Activated CD4-positive, alpha-beta T cell treated with anti-CD3 and anti-CD28 coated beads for 36 hours (primary cell): ENCODE data around the gene UIMC1. TPM values are rescaled to one million over a fixed set of nuclear protein-coding genes. Genes with fewer than 3 reads are reported as not detected.

Source experiments
- ATAC-seq: fragments of 200-7000 bp; cut with Tn5 transposase; one replicate; pipeline ENCODE4 v1.10.0; 2021; ENCODE audit warnings: mild to moderate bottlenecking, moderate library complexity
- CTCF ChIA-PET: fragments of 350-600 bp; sonication (Branson Sonifier 250); formaldehyde crosslinking; loops from one replicate; lab custom pipeline; 2021; ENCODE audit warnings: antibody characterized with exemption; lab: Charles Lee
- POLR2A ChIA-PET: fragments of 350-600 bp; sonication (Branson Sonifier 250); formaldehyde crosslinking; loops from one replicate; lab custom pipeline; 2021; ENCODE audit warnings: antibody characterized with exemption, inconsistent platforms; lab: Charles Lee
- DNase-seq: peaks from one replicate; pipeline ENCODE4 v3.0.0-alpha.2; 2020
- H3K27ac Mint-ChIP-seq: one replicate; pipeline ENCODE4 v1.8.0; 2021; ENCODE audit warnings: mixed read lengths
- H3K27me3 Mint-ChIP-seq: one replicate; pipeline ENCODE4 v1.8.0; 2021; ENCODE audit warnings: mixed read lengths
- H3K36me3 Mint-ChIP-seq: one replicate; pipeline ENCODE4 v1.8.0; 2021; ENCODE audit warnings: low read depth, mixed read lengths
- H3K4me1 Mint-ChIP-seq: one replicate; pipeline ENCODE4 v1.8.0; 2021; ENCODE audit warnings: mixed read lengths
- H3K4me3 Mint-ChIP-seq: one replicate; pipeline ENCODE4 v1.8.0; 2021; ENCODE audit warnings: mild to moderate bottlenecking, moderate library complexity, mixed read lengths
- H3K9me3 Mint-ChIP-seq: one replicate; pipeline ENCODE4 v1.8.0; 2021; ENCODE audit warnings: low read depth, mixed read lengths
- intact Hi-C, 2 experiments: fragments of 100-400 bp; cut with DNase I in 1 of 2; cut with micrococcal nuclease in 1 of 2; formaldehyde crosslinking; loops; one replicate each; pipeline versions ENCODE4 v1.14.2 to v1.15.1; 2022 to 2024; cut with DNase I, micrococcal nuclease
- total RNA-seq, 2 experiments: library from RNA; stranded (reverse); gene quantifications; one replicate each; pipeline ENCODE4 v1.2.3, GENCODE V29; 2021

The UIMC1 gene
- total RNA-seq, 2 experiments from 2014 or later, result 50.4 to 53.4 TPM

DNA sequence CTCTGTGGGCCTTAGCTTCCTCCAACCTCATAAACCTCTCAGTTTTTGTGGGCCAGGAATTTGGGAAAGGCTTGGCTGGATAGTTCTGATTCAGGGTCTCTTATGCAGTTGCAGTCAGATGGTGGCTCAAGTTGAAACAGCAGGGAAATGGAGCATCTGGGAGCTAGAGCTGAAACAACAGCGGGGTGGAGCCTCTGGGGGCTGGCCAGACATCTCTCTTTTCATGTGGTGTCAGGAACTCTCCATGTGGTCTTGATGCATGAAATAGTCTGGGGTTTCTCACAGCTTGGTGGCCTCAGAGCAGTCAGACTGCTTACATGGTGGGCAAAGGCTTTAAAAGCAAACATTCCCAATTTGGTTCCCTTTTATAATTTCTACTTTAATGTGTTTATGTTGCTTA is 29.4 kb upstream of the UIMC1 start:
- DNase-seq (no peak), ATAC-seq (no peak)
- intact Hi-C loops, result no loop called here
- ChIA-PET POLR2A (interaction anchor here (0.7 kb wide), 1 partner anchor 31 kb away, joined by 5 read pairs; no protein-coding TSS in a partner anchor), CTCF (interaction anchor here (1.0 to 1.3 kb wide), 2 partner anchors 13 to 30 kb away, joined by 3 to 5 read pairs; no protein-coding TSS in a partner anchor)
- Mint-ChIP-seq H3K9me3 (no peaks in the 10 kb centered on the region), H3K4me3 (no peak overlapping the region), H3K27me3 (no peaks in the 10 kb centered on the region), H3K27ac (no peak overlapping the region), H3K4me1 (peaks cover 19% of the 10 kb centered on the region), H3K36me3 (peaks cover 16% of the 10 kb centered on the region)

DNA sequence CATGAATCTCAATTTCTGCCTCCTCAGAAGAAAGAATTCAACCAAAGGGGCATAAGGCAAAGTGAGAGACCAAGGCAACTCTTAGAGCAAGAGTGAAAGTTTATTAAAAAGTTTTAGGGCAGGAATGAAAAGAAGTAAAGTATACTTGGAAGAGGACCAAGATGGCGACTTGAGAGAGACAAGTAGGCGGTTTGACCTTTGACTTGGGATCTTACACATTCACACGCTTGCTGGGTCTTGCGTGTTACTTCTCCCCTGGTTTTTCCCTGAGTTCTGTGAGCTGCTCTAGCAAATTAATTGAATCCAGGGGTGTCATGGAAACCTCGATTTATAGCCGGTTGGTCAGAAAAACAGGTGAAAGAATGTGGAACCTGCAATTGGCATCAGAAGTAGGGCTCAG is 22.9 kb upstream of the UIMC1 start:
- peaks cover 21% of the 10 kb centered on the region for H3K4me1 Mint-ChIP-seq
- no peak overlapping the region for H3K27ac Mint-ChIP-seq
- peaks cover 4% of the 10 kb centered on the region for H3K9me3 Mint-ChIP-seq
- ChIA-PET POLR2A (no interaction called here), CTCF (interaction anchor here (0.7 kb wide), 1 partner anchor 99 kb away, joined by 3 read pairs; no protein-coding TSS in a partner anchor)
- DNase-seq (no peak), ATAC-seq (no peak)
- intact Hi-C loops, result no loop called here
- H3K36me3 Mint-ChIP-seq, result peaks cover 34% of the 10 kb centered on the region
- no peak overlapping the region for H3K4me3 Mint-ChIP-seq
- no peaks in the 10 kb centered on the region for H3K27me3 Mint-ChIP-seq

DNA sequence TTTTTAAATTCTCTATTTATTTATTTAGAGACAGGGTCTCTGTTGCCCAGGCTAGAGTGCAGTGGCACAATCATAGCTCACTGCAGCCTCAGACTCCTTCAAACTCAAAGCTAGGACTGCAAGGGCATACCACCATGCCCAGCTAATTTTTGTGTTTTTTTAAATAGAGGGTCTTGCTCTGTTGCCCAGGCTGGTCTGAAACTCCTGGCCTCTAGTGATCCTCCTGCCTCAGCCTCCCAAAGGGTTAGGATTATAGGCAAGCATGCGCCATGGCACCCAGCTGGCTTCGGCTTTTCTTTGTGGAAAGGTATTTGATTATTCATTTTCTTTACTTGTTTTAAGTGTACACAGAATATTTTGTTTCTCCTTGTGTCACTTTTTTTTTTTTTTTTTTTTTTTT is 21.1 kb upstream of the UIMC1 start:
- peaks cover 31% of the 10 kb centered on the region for H3K4me1 Mint-ChIP-seq
- DNase-seq (no peak), ATAC-seq (no peak)
- H3K9me3 Mint-ChIP-seq, result peaks cover 4% of the 10 kb centered on the region
- intact Hi-C loops, result no loop called here
- peaks cover 34% of the 10 kb centered on the region for H3K36me3 Mint-ChIP-seq
- ChIA-PET POLR2A (interaction anchor here (0.6 kb wide), 1 partner anchor 465 kb away, joined by 3 read pairs; no protein-coding TSS in a partner anchor), CTCF (interaction anchor here (0.6 to 1.0 kb wide), 3 partner anchors 22 to 249 kb away, joined by 3 read pairs; no protein-coding TSS in a partner anchor)
- no peak overlapping the region for H3K4me3 Mint-ChIP-seq
- H3K27me3 Mint-ChIP-seq, result no peaks in the 10 kb centered on the region
- H3K27ac Mint-ChIP-seq, result no peak overlapping the region

DNA sequence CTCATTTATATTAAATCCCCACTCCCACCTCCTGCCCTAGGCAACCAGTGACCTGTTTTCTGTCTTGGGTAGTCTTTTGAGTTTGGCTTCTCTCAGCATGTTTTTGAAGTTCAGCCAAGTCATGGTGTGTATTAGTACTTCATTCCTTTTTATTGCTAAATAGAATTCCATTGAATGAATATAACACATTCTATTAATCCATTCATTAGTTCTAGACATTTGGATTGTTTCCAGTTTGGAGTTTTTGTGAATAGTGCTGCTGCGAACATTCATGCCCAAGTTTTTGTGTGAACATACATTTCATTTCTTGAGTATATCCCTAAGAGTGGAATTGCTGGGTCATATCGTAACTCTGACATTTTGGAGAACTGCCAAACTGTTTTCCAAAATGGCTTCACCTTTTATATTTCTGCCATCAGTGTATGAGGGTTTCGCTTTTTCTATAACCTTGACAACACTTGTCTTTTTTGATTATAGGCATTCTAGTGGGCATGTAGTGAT is 18.6 kb upstream of the UIMC1 start:
- H3K4me3 Mint-ChIP-seq, result no peak overlapping the region
- peak overlapping the region; percentile 30 for H3K27ac Mint-ChIP-seq
- ChIA-PET POLR2A (no interaction called here), CTCF (no interaction called here)
- peaks cover 31% of the 10 kb centered on the region for H3K4me1 Mint-ChIP-seq
- H3K36me3 Mint-ChIP-seq, result peaks cover 21% of the 10 kb centered on the region
- H3K9me3 Mint-ChIP-seq, result peaks cover 4% of the 10 kb centered on the region
- ATAC-seq, result no peak
- intact Hi-C loops, result loop anchor here in 1 of 2 experiments (1.0 kb wide), 1 partner anchor 20 kb away; no protein-coding TSS in a partner anchor
- no peak for DNase-seq
- H3K27me3 Mint-ChIP-seq, result no peaks in the 10 kb centered on the region

DNA sequence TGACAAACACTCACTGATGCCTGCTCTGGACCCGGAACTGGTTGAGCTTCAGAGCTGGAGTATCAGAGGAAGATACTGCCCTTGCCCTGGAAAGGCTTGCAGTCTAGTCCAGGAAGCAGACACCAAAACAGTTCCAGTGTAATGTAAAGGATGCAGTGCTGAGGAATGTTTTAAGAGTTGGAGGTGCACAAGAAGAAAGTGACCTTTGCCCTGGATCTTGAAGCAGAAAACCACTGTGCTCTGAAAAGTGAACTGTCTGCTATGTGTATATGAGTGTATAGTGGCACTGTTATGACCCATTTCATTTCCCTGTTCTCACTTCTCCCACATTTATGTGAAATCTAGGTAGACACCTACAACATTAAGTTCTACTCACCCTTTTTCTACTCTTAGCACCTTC is 18.0 kb upstream of the UIMC1 start:
- H3K27ac Mint-ChIP-seq, result peak overlapping the region; percentile 30
- H3K36me3 Mint-ChIP-seq, result peaks cover 16% of the 10 kb centered on the region
- peaks cover 34% of the 10 kb centered on the region for H3K4me1 Mint-ChIP-seq
- DNase-seq (no peak), ATAC-seq (peak; percentile 19)
- CTCF ChIA-PET, result interaction anchor here (0.7 kb wide), 1 partner anchor 52 kb away, joined by 3 read pairs; no protein-coding TSS in a partner anchor
- intact Hi-C loops, result no loop called here
- H3K9me3 Mint-ChIP-seq, result peaks cover 4% of the 10 kb centered on the region
- no peak overlapping the region for H3K4me3 Mint-ChIP-seq
- no peaks in the 10 kb centered on the region for H3K27me3 Mint-ChIP-seq
- POLR2A ChIA-PET, result interaction anchor here (0.9 kb wide), 1 partner anchor 10 kb away, joined by 6 read pairs; no protein-coding TSS in a partner anchor

DNA sequence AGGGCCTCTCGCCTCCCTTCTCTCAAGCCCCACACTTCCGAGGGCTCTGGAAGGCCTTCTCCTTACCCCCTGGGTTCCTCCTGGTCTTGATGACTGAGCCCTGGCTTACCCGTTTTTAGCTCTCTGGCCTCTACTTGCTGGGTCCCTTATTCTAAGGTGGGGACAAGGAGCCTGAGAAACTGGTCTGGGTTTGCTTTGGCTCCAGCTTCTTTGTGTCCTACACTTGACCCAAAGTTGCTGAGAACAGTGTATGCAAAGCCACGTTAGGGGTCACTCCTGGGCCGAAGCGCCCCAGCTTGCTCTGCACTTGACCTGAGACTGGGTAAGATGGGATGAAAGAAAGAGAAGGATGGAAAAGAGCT is 16.7 kb upstream of the UIMC1 start:
- POLR2A ChIA-PET, result no interaction called here
- Mint-ChIP-seq H3K27ac (peak overlapping the region; percentile 94), H3K9me3 (no peaks in the 10 kb centered on the region), H3K27me3 (no peaks in the 10 kb centered on the region), H3K4me1 (peaks cover 34% of the 10 kb centered on the region), H3K36me3 (peaks cover 8% of the 10 kb centered on the region), H3K4me3 (peak overlapping the region; percentile 91)
- DNase-seq (peak; percentile 19), ATAC-seq (peak; percentile 8)
- intact Hi-C loops, result loop anchor here in 1 of 2 experiments (2.0 kb wide), 2 partner anchors 376 to 486 kb away; partner anchors contain the start of genes RNF44 and TSPAN17
- CTCF ChIA-PET, result interaction anchor here (1.1 to 1.3 kb wide), 3 partner anchors 13 to 363 kb away, joined by 3 to 5 read pairs (median 4); no protein-coding TSS in a partner anchor

DNA sequence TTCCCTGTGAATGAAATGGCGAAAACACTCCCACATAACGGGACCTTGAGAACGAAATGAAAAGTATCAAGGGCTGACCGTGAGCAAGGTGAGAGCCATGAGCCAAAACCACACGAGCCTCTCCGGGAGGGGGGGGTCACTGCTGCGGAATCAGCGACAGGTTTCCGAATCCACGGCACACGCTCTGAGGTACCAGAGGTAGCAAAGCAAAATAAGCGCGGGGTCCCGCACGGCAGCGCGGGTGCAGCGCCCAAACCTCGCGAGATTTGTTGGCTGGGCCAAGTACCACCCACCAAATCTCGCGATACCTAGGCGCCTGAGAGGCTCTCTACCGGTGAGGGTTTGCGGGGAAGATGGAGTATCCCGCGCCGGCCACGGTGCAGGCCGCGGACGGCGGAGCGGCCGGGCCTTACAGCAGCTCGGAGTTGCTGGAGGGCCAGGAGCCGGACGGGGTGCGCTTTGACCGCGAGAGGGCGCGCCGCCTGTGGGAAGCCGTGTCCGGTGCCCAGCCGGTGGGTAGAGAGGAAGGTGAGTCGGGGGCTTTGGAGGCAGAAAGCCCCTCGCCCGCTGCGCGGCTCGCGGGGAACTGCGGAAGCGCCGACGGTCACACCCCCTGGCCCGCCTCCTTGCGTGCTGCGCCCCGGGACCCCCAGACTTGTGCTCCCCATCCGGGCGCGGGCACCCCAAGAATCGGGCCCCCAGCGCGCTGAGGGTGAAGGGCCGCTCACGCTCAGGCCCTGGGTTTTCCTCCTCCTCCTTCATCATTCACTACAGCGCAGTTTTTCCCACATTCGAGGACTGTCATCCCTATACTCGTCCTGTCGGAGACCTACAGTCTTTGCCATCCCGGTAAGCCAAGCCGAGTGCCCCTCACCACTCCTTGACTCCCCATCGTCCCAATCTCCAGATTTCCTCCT is 16.1 kb upstream of the UIMC1 start, which contains the start of gene ZNF346:
Gene ZNF346 (plus strand): TSS at position 311 of the 917 bp plus-strand sequence. CDS start 43 bp downstream, at position 354.
- POLR2A ChIA-PET, result interaction anchor here (0.5 to 1.6 kb wide), 3 partner anchors 16 to 616 kb away, joined by 3 to 7 read pairs (median 3); partner anchors contain the start of gene UIMC1
- ATAC-seq, result peak; percentile 97
- CTCF ChIA-PET, result interaction anchor here (1.0 to 1.3 kb wide), 4 partner anchors 13 to 362 kb away, joined by 3 to 9 read pairs (median 4); no protein-coding TSS in a partner anchor
- Mint-ChIP-seq H3K9me3 (no peaks in the 10 kb centered on the region), H3K4me3 (peak within 1 kb of the TSS; percentile 91), H3K36me3 (peaks cover 7% of the 10 kb centered on the region), H3K4me1 (peaks cover 34% of the 10 kb centered on the region), H3K27ac (peak within 1 kb of the TSS; percentile 95), H3K27me3 (no peaks in the 10 kb centered on the region)
- intact Hi-C loops, result loop anchor here in 1 of 2 experiments (1.0 to 2.0 kb wide), 4 partner anchors 16 to 486 kb away; partner anchors contain the start of genes NSD1, RNF44, TSPAN17 and UIMC1
- peak; percentile 97 for DNase-seq

DNA sequence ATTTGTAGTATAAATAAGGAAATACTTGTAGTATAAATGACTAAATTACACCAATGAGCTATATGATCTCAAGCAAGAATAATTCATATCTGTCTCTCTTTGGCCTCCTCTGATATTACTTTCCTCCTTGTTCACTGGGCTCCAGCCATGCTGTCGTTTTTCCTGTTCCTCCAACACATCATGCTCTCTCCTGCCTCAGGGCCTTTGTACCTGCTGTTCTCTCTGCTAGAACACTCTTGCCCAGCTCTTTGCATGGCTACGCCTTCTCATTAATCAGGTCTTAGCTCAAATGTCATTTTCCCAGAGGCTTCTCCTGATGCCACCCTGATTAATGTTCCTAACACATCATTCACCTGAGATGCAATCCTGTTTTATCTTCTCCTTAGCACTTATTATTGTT is 13.5 kb upstream of the UIMC1 start:
- POLR2A ChIA-PET, result interaction anchor here (0.7 kb wide), 1 partner anchor 106 kb away, joined by 3 read pairs; no protein-coding TSS in a partner anchor
- CTCF ChIA-PET, result interaction anchor here (0.6 to 1.3 kb wide), 4 partner anchors 24 to 359 kb away, joined by 3 to 4 read pairs (median 4); no protein-coding TSS in a partner anchor
- intact Hi-C loops, result no loop called here

DNA sequence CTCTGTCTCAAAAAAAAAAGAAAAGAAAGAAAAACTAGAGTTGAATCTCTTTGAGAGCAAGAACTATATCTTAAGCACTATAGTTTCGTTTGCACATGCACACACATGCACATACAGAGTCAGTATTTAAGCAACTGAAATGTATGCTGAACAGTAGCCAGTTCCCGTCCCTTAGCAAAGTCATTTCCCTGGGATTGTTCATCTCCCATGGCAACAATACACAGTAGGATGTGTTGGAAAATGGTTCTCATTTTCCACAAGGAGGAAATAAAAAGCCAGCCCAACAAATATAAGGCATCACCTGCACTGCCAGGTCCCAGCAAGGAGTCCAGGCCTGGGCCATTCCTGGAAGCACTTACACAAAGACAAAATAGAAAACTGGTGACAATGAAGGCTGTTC is 11.8 kb upstream of the UIMC1 start:
- Mint-ChIP-seq H3K36me3 (no peaks in the 10 kb centered on the region), H3K4me1 (peaks cover 9% of the 10 kb centered on the region), H3K27ac (no peak overlapping the region), H3K9me3 (no peaks in the 10 kb centered on the region), H3K27me3 (no peaks in the 10 kb centered on the region), H3K4me3 (no peak overlapping the region)
- intact Hi-C loops, result no loop called here
- ChIA-PET CTCF (interaction anchor here (0.6 kb wide), 1 partner anchor 41 kb away, joined by 3 read pairs; no protein-coding TSS in a partner anchor), POLR2A (no interaction called here)
- DNase-seq, result no peak
- ATAC-seq, result no peak

More for the DNA sequence above, 13.5 kb upstream of the UIMC1 start:
- H3K27me3 Mint-ChIP-seq, result no peaks in the 10 kb centered on the region
- ATAC-seq (no peak), DNase-seq (no peak)
- H3K4me1 Mint-ChIP-seq, result peaks cover 23% of the 10 kb centered on the region
- no peak overlapping the region for H3K27ac Mint-ChIP-seq
- no peaks in the 10 kb centered on the region for H3K36me3 Mint-ChIP-seq
- no peaks in the 10 kb centered on the region for H3K9me3 Mint-ChIP-seq
- H3K4me3 Mint-ChIP-seq, result no peak overlapping the region

DNA sequence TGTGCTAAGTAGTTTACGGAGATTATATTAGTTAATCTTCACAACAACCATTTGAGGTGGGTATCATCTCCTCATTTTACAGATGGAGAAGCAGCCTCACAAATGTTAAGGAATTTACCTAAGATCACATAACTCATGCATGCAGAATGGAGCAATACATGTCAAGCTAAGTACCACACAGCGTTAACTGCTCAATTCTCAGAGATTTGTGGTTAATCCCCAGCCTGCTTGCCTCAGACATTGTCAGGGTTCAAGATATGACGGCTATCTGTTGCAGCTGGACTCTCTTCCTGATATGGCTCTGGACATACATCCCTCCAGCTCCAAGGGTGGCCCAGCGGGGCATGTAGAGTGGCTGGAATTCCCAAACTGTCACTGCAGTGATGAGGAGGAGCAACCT is 8.6 kb upstream of the UIMC1 start:
- intact Hi-C loops, result no loop called here
- Mint-ChIP-seq H3K27ac (no peak overlapping the region), H3K27me3 (no peaks in the 10 kb centered on the region), H3K4me3 (no peak overlapping the region), H3K9me3 (no peaks in the 10 kb centered on the region), H3K4me1 (peaks cover 2% of the 10 kb centered on the region), H3K36me3 (no peaks in the 10 kb centered on the region)
- POLR2A ChIA-PET, result interaction anchor here (0.8 kb wide), 1 partner anchor 9 kb away, joined by 6 read pairs; no protein-coding TSS in a partner anchor
- ATAC-seq (no peak), DNase-seq (no peak)
- CTCF ChIA-PET, result interaction anchor here (0.9 kb wide), 1 partner anchor 10 kb away, joined by 4 read pairs; no protein-coding TSS in a partner anchor
